ENCODE measurements around the gene GEMIN8.

- TF ChIP-seq, protein P1, sequence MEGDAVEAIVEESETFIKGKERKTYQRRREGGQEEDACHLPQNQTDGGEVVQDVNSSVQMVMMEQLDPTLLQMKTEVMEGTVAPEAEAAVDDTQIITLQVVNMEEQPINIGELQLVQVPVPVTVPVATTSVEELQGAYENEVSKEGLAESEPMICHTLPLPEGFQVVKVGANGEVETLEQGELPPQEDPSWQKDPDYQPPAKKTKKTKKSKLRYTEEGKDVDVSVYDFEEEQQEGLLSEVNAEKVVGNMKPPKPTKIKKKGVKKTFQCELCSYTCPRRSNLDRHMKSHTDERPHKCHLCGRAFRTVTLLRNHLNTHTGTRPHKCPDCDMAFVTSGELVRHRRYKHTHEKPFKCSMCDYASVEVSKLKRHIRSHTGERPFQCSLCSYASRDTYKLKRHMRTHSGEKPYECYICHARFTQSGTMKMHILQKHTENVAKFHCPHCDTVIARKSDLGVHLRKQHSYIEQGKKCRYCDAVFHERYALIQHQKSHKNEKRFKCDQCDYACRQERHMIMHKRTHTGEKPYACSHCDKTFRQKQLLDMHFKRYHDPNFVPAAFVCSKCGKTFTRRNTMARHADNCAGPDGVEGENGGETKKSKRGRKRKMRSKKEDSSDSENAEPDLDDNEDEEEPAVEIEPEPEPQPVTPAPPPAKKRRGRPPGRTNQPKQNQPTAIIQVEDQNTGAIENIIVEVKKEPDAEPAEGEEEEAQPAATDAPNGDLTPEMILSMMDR (IDR thresholded peaks at IDR 0.05): no peak
- TF ChIP-seq EP300 (IDR thresholded peaks at IDR 0.05; ENCODE audit: low read depth): no peak
Measured at GRCh38 chrX:13985697-13986435, 43.8 kb downstream of the GEMIN8 start.

Data from transverse colon (tissue), 3 donors.